Heart left ventricle (tissue), 13 donors: ENCODE results near the gene UROC1.

ENCODE experiments used
- CTCF ChIP-seq, 12 donors: fragments of 200-600 bp; sonication (generic) in 4 of 12; IDR thresholded peaks; one replicate each; pipeline versions ENCODE4 v1.5.0 to v1.8.0; 2018 to 2022; ENCODE audit warnings: antibody characterized with exemption in 12 of 12, mild to moderate bottlenecking in 5 of 12
- POLR2A ChIP-seq, 2 donors: fragments of 450-650 bp; IDR thresholded peaks; one replicate each; pipeline ENCODE4 v1.6.1; 2017; ENCODE audit warnings: antibody characterized with exemption in 2 of 2, mild to moderate bottlenecking in 2 of 2, moderate library complexity in 2 of 2
- donor health status: ischemic (EF 13 %, LVEDD 7.1; RV severe dilation, severe dysfunction).
- donor health status: DM: no; HTN: yes; CAD: no.
- donor health status: DM: no; HTN: no; CAD: no.
- donor health status: ischemic (EF 25% LVEDD 6.9; RV normal size, moderate dysfunction).
- donor health status: ischemic (EF 25% LVEDD 5.7; RV mildly dilated, moderate dysfunction).
- donor health status: ischemic (EF 35%, LVEDD 5.7; RV mildly dilated, moderate dysfunction).
- donor health status: nonischemic (EF 11% LVEDD 7.7; RV severe dilation, severe dysfunction).
- donor health status: DM: yes; HTN: yes; CAD: no.
- donor health status: PGD.
- donor health status: ischemic (EF 29% LVEDD 5.4; RV normal size, mild dysfunction).
- donor health status: nonischemic (EF 23%, LVEDD 6.1; RV moderate dilation, normal function).

DNA sequence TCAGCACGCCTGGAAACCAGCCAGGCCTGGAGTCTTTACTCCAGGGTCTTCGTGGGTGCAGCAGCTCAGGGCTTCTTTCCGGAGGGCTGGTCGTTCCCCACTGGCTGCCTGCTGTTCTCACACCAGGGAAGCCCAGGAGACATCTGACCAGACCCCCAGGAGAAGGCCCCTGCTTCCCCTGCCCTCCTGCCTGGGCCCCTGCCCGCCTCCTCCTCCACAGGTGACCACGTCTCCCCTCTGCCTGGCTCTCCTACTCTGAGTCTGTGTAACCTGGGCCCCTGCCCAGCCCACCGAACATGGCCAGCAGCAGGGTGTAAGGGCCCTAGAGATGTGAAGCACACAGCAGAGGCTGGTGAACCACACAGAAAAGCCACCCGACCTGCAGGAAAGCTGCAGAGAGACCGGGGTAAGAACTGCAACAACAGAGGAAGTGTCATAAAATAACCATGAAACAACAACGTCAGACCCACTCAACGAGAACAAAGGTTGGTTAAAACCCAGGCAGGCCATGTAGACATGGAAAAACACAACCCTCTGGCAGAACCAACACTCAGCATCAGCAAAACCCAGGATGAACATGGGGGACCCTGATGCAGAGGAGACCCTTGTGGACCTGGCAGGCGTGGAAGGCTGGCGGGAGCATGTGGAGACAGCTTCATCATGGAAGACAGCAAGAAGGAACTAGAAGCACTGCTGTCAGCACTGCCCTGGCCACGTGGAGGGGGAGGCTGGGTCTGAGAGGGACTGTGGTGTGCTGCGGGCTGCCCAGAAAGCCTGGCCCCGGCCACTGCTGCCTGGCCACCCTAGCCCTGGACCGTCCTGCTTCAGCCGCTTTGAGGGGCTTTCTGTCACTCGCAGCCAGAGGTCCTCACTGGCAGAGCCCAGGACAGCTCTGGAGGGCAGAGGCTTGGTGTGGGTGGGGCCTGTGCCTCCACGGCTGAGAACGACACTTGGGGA is 20.4 kb downstream of the UROC1 start:
- TF ChIP-seq POLR2A (IDR thresholded peaks at IDR 0.05) = no peak
- no peak for TF ChIP-seq CTCF (IDR thresholded peaks at IDR 0.05)
